ENCODE measurements around the gene ZBTB20.

The ZBTB20 gene

DNA sequence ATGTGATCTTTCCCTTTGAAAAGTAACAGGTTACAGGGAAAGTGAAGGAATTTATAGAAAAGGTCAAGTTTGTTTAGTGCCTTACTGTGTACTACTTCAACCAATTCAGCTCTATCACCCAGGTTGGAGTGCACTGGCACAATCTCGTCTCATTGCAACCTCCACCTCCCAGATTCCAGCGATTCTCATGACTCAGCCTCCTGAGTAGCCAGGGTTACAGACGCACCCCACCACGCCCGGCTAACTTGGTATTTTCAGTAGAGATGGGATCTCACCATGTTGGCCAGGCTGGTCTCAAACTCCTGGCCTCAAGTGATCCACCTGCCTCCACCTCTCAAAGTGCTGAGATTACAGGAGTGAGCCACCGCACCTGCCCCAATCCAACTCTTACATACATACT, 279.7 kb downstream of the ZBTB20 start:
- TF ChIP-seq SIN3A (IDR thresholded peaks at IDR 0.05; ENCODE audit: borderline replicate concordance, insufficient read depth, low read length), result no peak
- no peak for TF ChIP-seq FOXP2 (optimal IDR thresholded peaks at IDR 0.05; ENCODE audit: borderline replicate concordance, extremely low read depth, extremely low read length, insufficient read depth)

DNA sequence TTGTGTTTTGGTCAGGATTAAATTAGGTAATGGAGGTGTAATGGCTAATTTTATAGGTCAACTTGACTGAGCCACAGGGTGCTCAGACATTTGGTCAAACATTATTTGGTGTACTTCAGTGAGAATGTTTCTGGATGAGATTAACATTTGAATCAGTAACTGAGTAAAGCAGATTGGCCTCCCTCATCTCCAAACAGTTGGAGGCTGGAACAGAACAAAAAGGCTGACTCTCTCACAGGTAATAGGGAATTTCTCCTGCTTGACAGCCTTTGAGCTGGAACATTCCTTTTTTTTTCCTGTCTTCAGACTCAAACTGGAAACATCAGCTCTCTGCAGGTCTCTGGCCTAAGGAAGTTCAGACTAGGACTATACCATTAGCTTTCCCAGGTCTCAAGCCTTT, 280.7 kb downstream of the ZBTB20 start:
- no peak for TF ChIP-seq TAF1 (IDR thresholded peaks at IDR 0.05; ENCODE audit: borderline replicate concordance, insufficient read depth, low read length)

DNA sequence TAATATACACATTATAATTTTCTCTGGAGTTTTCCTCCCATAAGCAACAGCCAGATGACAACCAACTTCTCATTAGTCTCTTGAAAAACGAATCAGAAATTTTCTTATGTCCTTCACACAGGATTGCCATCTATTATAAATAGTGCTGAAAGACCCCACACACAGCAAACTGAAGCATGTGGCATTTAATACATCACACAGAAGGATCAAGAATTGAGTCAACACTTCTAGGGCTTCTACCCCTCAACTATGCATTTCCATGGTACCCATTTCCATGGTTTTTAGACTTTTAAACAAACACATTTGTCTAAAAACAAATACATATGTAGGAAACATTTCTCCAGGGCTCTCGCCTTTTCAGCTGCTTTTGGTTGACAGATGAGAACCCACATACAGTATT, 282.1 kb downstream of the ZBTB20 start:
- TF ChIP-seq TAF1 (IDR thresholded peaks at IDR 0.05; ENCODE audit: borderline replicate concordance, insufficient read depth, low read length) (no peak), POLR2AphosphoS5 (IDR thresholded peaks at IDR 0.05; ENCODE audit: low read depth, low read length) (no peak), SIN3A (IDR thresholded peaks at IDR 0.05; ENCODE audit: borderline replicate concordance, insufficient read depth, low read length) (no peak), FOXP2 (optimal IDR thresholded peaks at IDR 0.05; ENCODE audit: borderline replicate concordance, extremely low read depth, extremely low read length, insufficient read depth) (no peak)
- TF ChIP-seq, protein P1, sequence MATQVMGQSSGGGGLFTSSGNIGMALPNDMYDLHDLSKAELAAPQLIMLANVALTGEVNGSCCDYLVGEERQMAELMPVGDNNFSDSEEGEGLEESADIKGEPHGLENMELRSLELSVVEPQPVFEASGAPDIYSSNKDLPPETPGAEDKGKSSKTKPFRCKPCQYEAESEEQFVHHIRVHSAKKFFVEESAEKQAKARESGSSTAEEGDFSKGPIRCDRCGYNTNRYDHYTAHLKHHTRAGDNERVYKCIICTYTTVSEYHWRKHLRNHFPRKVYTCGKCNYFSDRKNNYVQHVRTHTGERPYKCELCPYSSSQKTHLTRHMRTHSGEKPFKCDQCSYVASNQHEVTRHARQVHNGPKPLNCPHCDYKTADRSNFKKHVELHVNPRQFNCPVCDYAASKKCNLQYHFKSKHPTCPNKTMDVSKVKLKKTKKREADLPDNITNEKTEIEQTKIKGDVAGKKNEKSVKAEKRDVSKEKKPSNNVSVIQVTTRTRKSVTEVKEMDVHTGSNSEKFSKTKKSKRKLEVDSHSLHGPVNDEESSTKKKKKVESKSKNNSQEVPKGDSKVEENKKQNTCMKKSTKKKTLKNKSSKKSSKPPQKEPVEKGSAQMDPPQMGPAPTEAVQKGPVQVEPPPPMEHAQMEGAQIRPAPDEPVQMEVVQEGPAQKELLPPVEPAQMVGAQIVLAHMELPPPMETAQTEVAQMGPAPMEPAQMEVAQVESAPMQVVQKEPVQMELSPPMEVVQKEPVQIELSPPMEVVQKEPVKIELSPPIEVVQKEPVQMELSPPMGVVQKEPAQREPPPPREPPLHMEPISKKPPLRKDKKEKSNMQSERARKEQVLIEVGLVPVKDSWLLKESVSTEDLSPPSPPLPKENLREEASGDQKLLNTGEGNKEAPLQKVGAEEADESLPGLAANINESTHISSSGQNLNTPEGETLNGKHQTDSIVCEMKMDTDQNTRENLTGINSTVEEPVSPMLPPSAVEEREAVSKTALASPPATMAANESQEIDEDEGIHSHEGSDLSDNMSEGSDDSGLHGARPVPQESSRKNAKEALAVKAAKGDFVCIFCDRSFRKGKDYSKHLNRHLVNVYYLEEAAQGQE (IDR thresholded peaks at IDR 0.05; ENCODE audit: insufficient read depth in 1 of 2, low read depth in 2 of 2, low read length in 2 of 2), result no peak

DNA sequence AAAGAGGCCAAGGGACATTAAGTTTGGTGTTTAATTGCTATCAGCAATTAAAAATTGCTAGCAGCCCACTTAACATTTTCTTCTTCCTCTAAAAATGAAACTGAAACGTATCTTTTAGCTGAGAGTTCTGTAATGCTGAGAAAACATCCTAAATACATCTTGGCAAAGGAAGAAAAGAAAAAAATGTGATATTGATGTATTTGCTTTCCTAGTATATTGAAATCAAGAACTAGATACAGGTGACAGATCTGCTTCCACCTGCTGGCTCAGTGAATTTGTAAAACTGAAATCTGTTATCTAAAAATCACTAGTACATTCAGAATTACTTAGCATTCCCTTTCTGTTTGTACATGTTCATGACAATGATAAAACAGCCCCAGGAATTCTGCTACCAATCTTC, 283.2 kb downstream of the ZBTB20 start:
- TF ChIP-seq SIN3A (IDR thresholded peaks at IDR 0.05; ENCODE audit: borderline replicate concordance, insufficient read depth, low read length) (no peak), TAF1 (IDR thresholded peaks at IDR 0.05; ENCODE audit: borderline replicate concordance, insufficient read depth, low read length) (no peak)
- TF ChIP-seq, protein P1 (IDR thresholded peaks at IDR 0.05; ENCODE audit: insufficient read depth in 1 of 2, low read depth in 2 of 2, low read length in 2 of 2), result no peak

DNA sequence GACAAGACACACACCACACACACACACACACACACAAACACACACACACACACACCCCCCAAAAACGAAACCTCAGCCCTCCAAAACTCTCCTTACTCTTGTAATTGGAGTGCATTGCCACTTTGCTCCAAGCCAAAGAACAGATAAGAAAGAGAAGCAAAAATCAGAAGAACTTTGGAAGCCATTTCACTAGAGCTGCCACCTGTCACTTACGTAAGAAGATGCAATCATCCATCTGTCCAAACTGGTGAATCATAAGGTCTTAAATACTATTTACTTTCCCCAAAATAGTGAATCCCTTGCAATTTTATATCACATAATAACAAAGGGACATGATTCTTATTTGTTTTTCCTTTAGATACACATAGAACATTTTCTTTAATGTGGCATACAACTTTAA, 285.4 kb downstream of the ZBTB20 start:
- TF ChIP-seq TAF1 (IDR thresholded peaks at IDR 0.05; ENCODE audit: borderline replicate concordance, insufficient read depth, low read length) (no peak), FOXP2 (optimal IDR thresholded peaks at IDR 0.05; ENCODE audit: borderline replicate concordance, extremely low read depth, extremely low read length, insufficient read depth) (no peak), POLR2AphosphoS5 (IDR thresholded peaks at IDR 0.05; ENCODE audit: low read depth, low read length) (no peak), SIN3A (IDR thresholded peaks at IDR 0.05; ENCODE audit: borderline replicate concordance, insufficient read depth, low read length) (no peak)
- TF ChIP-seq, protein P1 (IDR thresholded peaks at IDR 0.05; ENCODE audit: insufficient read depth in 1 of 2, low read depth in 2 of 2, low read length in 2 of 2), result no peak

DNA sequence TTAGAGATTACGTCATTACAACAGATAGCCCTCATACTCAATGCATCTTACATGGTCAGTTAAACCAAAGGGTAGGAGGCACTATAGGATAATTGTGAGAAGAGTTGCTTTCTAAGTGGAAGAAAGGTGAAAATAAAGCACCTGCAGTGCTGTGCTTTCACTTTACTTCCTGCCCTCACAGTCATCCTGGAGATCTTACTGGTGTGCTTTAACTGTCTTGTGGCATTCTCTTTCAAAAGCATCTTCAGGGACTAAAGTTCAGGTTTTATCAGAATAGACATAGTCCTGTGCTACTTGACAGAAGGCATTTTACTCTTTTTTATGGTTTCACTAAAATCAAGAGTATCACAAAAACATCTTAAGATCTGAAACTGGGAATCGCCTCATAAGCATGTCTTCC, 286.6 kb downstream of the ZBTB20 start:
- no peak for TF ChIP-seq FOXP2 (optimal IDR thresholded peaks at IDR 0.05; ENCODE audit: borderline replicate concordance, extremely low read depth, extremely low read length, insufficient read depth)
- no peak for TF ChIP-seq POLR2AphosphoS5 (IDR thresholded peaks at IDR 0.05; ENCODE audit: low read depth, low read length)
- no peak for TF ChIP-seq SIN3A (IDR thresholded peaks at IDR 0.05; ENCODE audit: borderline replicate concordance, insufficient read depth, low read length)
- no peak for TF ChIP-seq TAF1 (IDR thresholded peaks at IDR 0.05; ENCODE audit: borderline replicate concordance, insufficient read depth, low read length)
- TF ChIP-seq, protein P1 (IDR thresholded peaks at IDR 0.05; ENCODE audit: insufficient read depth in 1 of 2, low read depth in 2 of 2, low read length in 2 of 2), result no peak
